ENCODE data around the gene OTP. TPM values are rescaled to one million over a fixed set of nuclear protein-coding genes. Genes with fewer than 3 reads are reported as not detected.
A peak's percentile ranks its signal among the peaks of the same experiment; 100 is the strongest.

The OTP gene
- total RNA-seq (ENCODE audit: low replicate concordance) = not detected in 2 replicates

GRCh38 chr5:77637998-77638762 lies at the start of gene OTP:
Gene OTP (minus strand): TSS chr5:77638713. CDS start chr5:77638549, 164 bp downstream.
- H3K9ac ChIP-seq = no peak within 1 kb of the TSS
- Mint-ChIP-seq H3K9me3 (peaks cover 2% of the 10 kb centered on the region), H3K4me1 (peaks cover 25% of the 10 kb centered on the region), H3K27ac (no peak within 1 kb of the TSS), H3K27me3 (ENCODE audit: insufficient read depth, low read depth) (peaks cover 90% of the 10 kb centered on the region), H3K36me3 (no peaks in the 10 kb centered on the region), H3K4me3 (peak within 1 kb of the TSS; percentile 41)
- peak within 1 kb of the TSS; percentile 77 for H3K4me2 ChIP-seq
- H4K20me1 ChIP-seq (ENCODE audit: low read depth) = peaks cover 98% of the 10 kb centered on the region
- H3K4me3 ChIP-seq = peak within 1 kb of the TSS; percentile 40
- DNase-seq (ENCODE audit: low spot score) = no peak
- TF ChIP-seq EZH2phosphoT487 (IDR thresholded peaks at IDR 0.05) (no peak), CTCF (IDR thresholded peaks at IDR 0.05) (no peak), EZH2 (IDR thresholded peaks at IDR 0.05) (peak; percentile 1)
- peak within 1 kb of the TSS; percentile 14 for H2AFZ ChIP-seq (replicated peaks)
- H3K79me2 ChIP-seq (ENCODE audit: low read depth) = no peaks in the 10 kb centered on the region
- H3K27ac ChIP-seq = no peak within 1 kb of the TSS
- H3K4me1 ChIP-seq = peaks cover 39% of the 10 kb centered on the region
- no peaks in the 10 kb centered on the region for H3K36me3 ChIP-seq
- H3K27me3 ChIP-seq = peaks cover 100% of the 10 kb centered on the region
- H3K9me3 ChIP-seq (ENCODE audit: low read depth) = no peaks in the 10 kb centered on the region
- H3F3A ChIP-seq (ENCODE audit: low read depth) = peaks cover 51% of the 10 kb centered on the region

GRCh38 chr5:77683171-77683732 lies 44.7 kb upstream of the OTP start:
- no peak for DNase-seq (ENCODE audit: low spot score)
- H3K27ac ChIP-seq = no peak overlapping the region
- H3K27me3 ChIP-seq = no peaks in the 10 kb centered on the region
- Mint-ChIP-seq H3K27ac (no peak overlapping the region), H3K27me3 (ENCODE audit: insufficient read depth, low read depth) (no peaks in the 10 kb centered on the region), H3K4me1 (no peaks in the 10 kb centered on the region), H3K4me3 (no peak overlapping the region), H3K9me3 (no peaks in the 10 kb centered on the region), H3K36me3 (peaks cover 9% of the 10 kb centered on the region)
- H3K9me3 ChIP-seq (ENCODE audit: low read depth) = no peaks in the 10 kb centered on the region
- no peak overlapping the region for H3K4me3 ChIP-seq
- H3K9ac ChIP-seq = no peak overlapping the region
- H3K79me2 ChIP-seq (ENCODE audit: low read depth) = no peaks in the 10 kb centered on the region
- peaks cover 9% of the 10 kb centered on the region for H3F3A ChIP-seq (ENCODE audit: low read depth)
- no peak overlapping the region for H2AFZ ChIP-seq (replicated peaks)
- no peak for TF ChIP-seq EZH2 (IDR thresholded peaks at IDR 0.05)
- TF ChIP-seq CTCF (IDR thresholded peaks at IDR 0.05) = no peak
- TF ChIP-seq EZH2phosphoT487 (IDR thresholded peaks at IDR 0.05) = no peak
- H3K36me3 ChIP-seq = no peaks in the 10 kb centered on the region
- no peaks in the 10 kb centered on the region for H4K20me1 ChIP-seq (ENCODE audit: low read depth)
- H3K4me2 ChIP-seq = no peak overlapping the region
- peaks cover 8% of the 10 kb centered on the region for H3K4me1 ChIP-seq

GRCh38 chr5:77670526-77670925 lies 32.0 kb upstream of the OTP start:
- no peaks in the 10 kb centered on the region for H3K36me3 Mint-ChIP-seq
- H3K27me3 Mint-ChIP-seq (ENCODE audit: insufficient read depth, low read depth) = peaks cover 6% of the 10 kb centered on the region
- no peak overlapping the region for H2AFZ ChIP-seq (replicated peaks)

More at GRCh38 chr5:77670526-77670925, 32.0 kb upstream of the OTP start:
- H3K27me3 ChIP-seq = peaks cover 10% of the 10 kb centered on the region
- DNase-seq (ENCODE audit: low spot score) = no peak
- Mint-ChIP-seq H3K27ac (no peak overlapping the region), H3K9me3 (peaks cover 9% of the 10 kb centered on the region), H3K4me1 (peaks cover 2% of the 10 kb centered on the region), H3K4me3 (no peak overlapping the region)
- H3K4me1 ChIP-seq = peaks cover 7% of the 10 kb centered on the region
- no peak overlapping the region for H3K4me3 ChIP-seq
- no peaks in the 10 kb centered on the region for H3K36me3 ChIP-seq
- no peaks in the 10 kb centered on the region for H3K9me3 ChIP-seq (ENCODE audit: low read depth)
- H3F3A ChIP-seq (ENCODE audit: low read depth) = no peaks in the 10 kb centered on the region
- no peak for TF ChIP-seq EZH2 (IDR thresholded peaks at IDR 0.05)
- no peak for TF ChIP-seq CTCF (IDR thresholded peaks at IDR 0.05)
- TF ChIP-seq EZH2phosphoT487 (IDR thresholded peaks at IDR 0.05) = no peak
- no peak overlapping the region for H3K4me2 ChIP-seq
- no peak overlapping the region for H3K27ac ChIP-seq
- H3K9ac ChIP-seq = no peak overlapping the region
- no peaks in the 10 kb centered on the region for H3K79me2 ChIP-seq (ENCODE audit: low read depth)
- no peaks in the 10 kb centered on the region for H4K20me1 ChIP-seq (ENCODE audit: low read depth)

Measured in neural progenitor cell (in vitro differentiated cells).